ENCODE measurements around the gene NDOR1. TPM values are rescaled to one million over a fixed set of nuclear protein-coding genes. Genes with fewer than 3 reads are reported as not detected.

The NDOR1 gene
- polyA plus RNA-seq, 3 donors, result 4.4 to 26.9 (median 5.2) TPM

DNA sequence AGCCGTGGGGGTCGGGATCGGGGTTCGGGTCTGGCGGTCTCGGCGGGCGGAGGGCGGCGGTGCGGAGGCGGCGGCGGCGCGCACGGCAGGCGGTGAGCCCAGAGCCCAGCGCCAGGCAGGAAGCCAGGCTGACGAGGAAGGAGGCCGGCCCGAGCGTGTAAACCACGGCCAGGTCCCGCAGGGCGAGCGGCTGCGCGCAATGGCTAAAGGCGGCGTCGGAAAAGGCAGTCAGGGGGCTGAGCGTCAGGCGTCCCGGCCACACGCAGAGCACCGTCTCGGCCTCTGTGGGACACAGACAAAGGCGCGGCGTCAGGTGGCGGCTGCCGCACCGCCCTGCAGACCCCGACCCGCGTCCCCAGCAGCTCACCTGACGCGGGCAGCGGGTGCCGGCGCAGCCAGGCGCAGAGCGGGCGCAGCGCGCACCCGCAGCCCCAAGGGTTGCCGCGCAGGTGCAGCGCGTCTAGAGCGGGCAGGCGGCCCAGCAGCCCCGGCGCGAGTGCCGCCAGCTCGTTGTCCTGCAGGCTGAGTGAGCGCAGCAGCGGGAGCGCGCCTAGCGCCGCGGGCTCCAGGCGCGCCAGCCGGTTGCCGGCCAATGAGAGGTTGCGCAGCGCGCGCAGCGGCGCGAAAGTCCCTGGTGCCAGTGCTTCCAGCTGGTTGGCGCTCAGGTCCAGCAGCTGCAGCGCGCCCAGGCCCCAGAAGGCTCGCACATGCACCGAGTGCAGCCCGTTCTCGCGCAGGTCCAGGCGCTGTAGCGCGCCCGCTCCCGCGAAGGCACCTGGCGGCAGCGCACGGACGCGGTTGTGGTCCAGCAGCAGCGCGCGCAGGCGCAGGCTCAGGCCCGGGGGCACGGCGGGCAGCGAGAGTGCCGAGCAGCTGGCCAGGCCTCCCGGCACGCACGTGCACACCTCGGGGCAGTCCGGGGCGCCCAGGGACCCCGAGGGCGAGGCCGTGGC lies 36.3 kb upstream of the NDOR1 start:
- intact Hi-C loops (cut with micrococcal nuclease), result no loop called here
- Histone ChIP-seq H3K36me3 (replicated peaks in 1 of 2; ENCODE audit: control insufficient read depth in 1 of 2, insufficient read depth in 2 of 2, low read length in 2 of 2) (no peaks in the 10 kb centered on the region), H3K9ac (ENCODE audit: insufficient read depth, low read length, poor library complexity, severe bottlenecking) (no peak overlapping the region), H3K79me2 (ENCODE audit: insufficient read depth, low read length) (no peaks in the 10 kb centered on the region), H3K4me1 (ENCODE audit: control insufficient read depth in 1 of 2, insufficient read depth in 2 of 2, low read length in 2 of 2) (peaks cover 0 to 6% of the 10 kb centered on the region in 2 donors), H3K4me3 (replicated peaks in 1 of 3; ENCODE audit: low read depth in 2 of 3, low read length in 3 of 3) (no peak overlapping the region), H2AFZ (ENCODE audit: insufficient read depth, low read depth, low read length, poor library complexity, severe bottlenecking) (no peak overlapping the region), H3K4me2 (replicated peaks; ENCODE audit: extremely low read depth, low read length, poor library complexity, severe bottlenecking) (peak overlapping the region; percentile 30), H3K27ac (ENCODE audit: low read depth in 1 of 2, low read length in 2 of 2) (no peak overlapping the region), H3K27me3 (ENCODE audit: control insufficient read depth in 2 of 2, insufficient read depth in 2 of 2, low read length in 2 of 2) (peaks cover 3 to 71% of the 10 kb centered on the region in 2 donors), H4K20me1 (ENCODE audit: insufficient read depth, low read length) (no peaks in the 10 kb centered on the region), H3K9me3 (replicated peaks in 1 of 2; ENCODE audit: control insufficient read depth in 1 of 2, insufficient read depth in 1 of 2, low read length in 2 of 2) (no peaks in the 10 kb centered on the region)
- Mint-ChIP-seq H3K9me3 (peaks cover 0 to 4% (median 0%) of the 10 kb centered on the region in 7 donors), H3K27me3 (ENCODE audit: low read depth in 3 of 3) (peaks cover 47 to 90% (median 77%) of the 10 kb centered on the region in 3 donors), H3K4me1 (no peaks in the 10 kb centered on the region), H3K4me3 (peak overlapping the region; percentile 9 to 74), H3K27ac (no peak overlapping the region), H3K36me3 (no peaks in the 10 kb centered on the region)
- TF ChIP-seq, protein P1, sequence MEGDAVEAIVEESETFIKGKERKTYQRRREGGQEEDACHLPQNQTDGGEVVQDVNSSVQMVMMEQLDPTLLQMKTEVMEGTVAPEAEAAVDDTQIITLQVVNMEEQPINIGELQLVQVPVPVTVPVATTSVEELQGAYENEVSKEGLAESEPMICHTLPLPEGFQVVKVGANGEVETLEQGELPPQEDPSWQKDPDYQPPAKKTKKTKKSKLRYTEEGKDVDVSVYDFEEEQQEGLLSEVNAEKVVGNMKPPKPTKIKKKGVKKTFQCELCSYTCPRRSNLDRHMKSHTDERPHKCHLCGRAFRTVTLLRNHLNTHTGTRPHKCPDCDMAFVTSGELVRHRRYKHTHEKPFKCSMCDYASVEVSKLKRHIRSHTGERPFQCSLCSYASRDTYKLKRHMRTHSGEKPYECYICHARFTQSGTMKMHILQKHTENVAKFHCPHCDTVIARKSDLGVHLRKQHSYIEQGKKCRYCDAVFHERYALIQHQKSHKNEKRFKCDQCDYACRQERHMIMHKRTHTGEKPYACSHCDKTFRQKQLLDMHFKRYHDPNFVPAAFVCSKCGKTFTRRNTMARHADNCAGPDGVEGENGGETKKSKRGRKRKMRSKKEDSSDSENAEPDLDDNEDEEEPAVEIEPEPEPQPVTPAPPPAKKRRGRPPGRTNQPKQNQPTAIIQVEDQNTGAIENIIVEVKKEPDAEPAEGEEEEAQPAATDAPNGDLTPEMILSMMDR (IDR thresholded peaks at IDR 0.05), result no peak
- WGBS (ENCODE audit: insufficient coverage), result under 1% methylated on average over 124 of the region's 124 CpGs
- no peak for DNase-seq

DNA sequence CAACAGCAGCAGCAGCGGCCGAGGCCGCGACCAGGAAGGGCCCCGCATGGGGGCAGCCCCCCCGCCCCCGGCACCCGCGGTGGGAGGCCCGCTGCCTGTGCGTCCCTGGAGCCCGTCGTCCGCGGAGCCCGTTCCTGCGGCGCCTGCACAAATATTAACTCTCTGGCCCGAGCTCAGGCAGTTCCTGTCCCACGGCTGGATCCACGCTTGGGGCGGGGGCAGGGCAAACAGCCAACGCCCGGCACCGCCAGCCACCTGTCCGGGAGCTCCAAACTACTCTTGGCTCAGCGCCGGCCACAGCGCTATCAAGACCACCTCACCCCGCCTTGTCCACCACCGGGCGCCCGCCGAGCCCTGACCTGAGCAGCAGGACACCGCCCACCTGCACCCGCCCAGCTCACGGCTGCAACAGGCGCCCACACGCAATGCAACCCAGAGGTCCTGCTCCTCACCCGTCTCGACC lies 35.6 kb upstream of the NDOR1 start, which contains the start of gene LRRC26:
LRRC26 (minus strand) TSS at position 156 of the 463 bp plus-strand sequence; CDS start at position 48, 108 bp downstream.
- Histone ChIP-seq H3K27ac (ENCODE audit: low read depth in 1 of 2, low read length in 2 of 2) (no peak within 1 kb of the TSS), H3K9me3 (replicated peaks in 1 of 2; ENCODE audit: control insufficient read depth in 1 of 2, insufficient read depth in 1 of 2, low read length in 2 of 2) (no peaks in the 10 kb centered on the region), H3K79me2 (ENCODE audit: insufficient read depth, low read length) (no peaks in the 10 kb centered on the region), H3K4me3 (replicated peaks in 1 of 3; ENCODE audit: low read depth in 2 of 3, low read length in 3 of 3) (no peak within 1 kb of the TSS), H3K9ac (ENCODE audit: insufficient read depth, low read length, poor library complexity, severe bottlenecking) (no peak within 1 kb of the TSS), H3K4me2 (replicated peaks; ENCODE audit: extremely low read depth, low read length, poor library complexity, severe bottlenecking) (peak within 1 kb of the TSS; percentile 30), H2AFZ (ENCODE audit: insufficient read depth, low read depth, low read length, poor library complexity, severe bottlenecking) (no peak within 1 kb of the TSS), H3K4me1 (ENCODE audit: control insufficient read depth in 1 of 2, insufficient read depth in 2 of 2, low read length in 2 of 2) (peaks cover 0 to 6% of the 10 kb centered on the region in 2 donors), H4K20me1 (ENCODE audit: insufficient read depth, low read length) (no peaks in the 10 kb centered on the region), H3K36me3 (replicated peaks in 1 of 2; ENCODE audit: control insufficient read depth in 1 of 2, insufficient read depth in 2 of 2, low read length in 2 of 2) (no peaks in the 10 kb centered on the region), H3K27me3 (ENCODE audit: control insufficient read depth in 2 of 2, insufficient read depth in 2 of 2, low read length in 2 of 2) (peaks cover 3 to 63% of the 10 kb centered on the region in 2 donors)
- Mint-ChIP-seq H3K36me3 (no peaks in the 10 kb centered on the region), H3K27me3 (ENCODE audit: low read depth in 3 of 3) (peaks cover 43 to 87% (median 74%) of the 10 kb centered on the region in 3 donors), H3K4me1 (no peaks in the 10 kb centered on the region), H3K4me3 (peak within 1 kb of the TSS; percentile 9 to 74), H3K27ac (peak within 1 kb of the TSS in 1 of 7 donors; percentile 72), H3K9me3 (peaks cover 0 to 4% (median 0%) of the 10 kb centered on the region in 7 donors)
- intact Hi-C loops (cut with micrococcal nuclease), result no loop called here
- WGBS (ENCODE audit: insufficient coverage), result 15% methylated on average over 39 of the region's 41 CpGs
- TF ChIP-seq, protein P1 (IDR thresholded peaks at IDR 0.05), result no peak
- DNase-seq, result no peak

Data from CD14-positive monocyte (primary cell).